Loucy (cell line): ENCODE results near the gene TNFAIP3.
"Not testable (repeated sequence)": the region's sequence is repeated elsewhere in the genome, so short reads cannot be mapped to it uniquely, and the experiment has no call there.

Source experiments
- EZH2phosphoT487 ChIP-seq: fragments of 200-600 bp; IDR thresholded peaks from 2 replicates; pipeline ENCODE4 v1.6.1; 2018; ENCODE audit warnings: antibody characterized with exemption, mild to moderate bottlenecking, moderate library complexity, borderline replicate concordance
- TF ChIP-seq, protein P1 (sequence below): fragments of 200-600 bp; sonication (generic); conservative IDR thresholded peaks from 2 replicates; pipeline ENCODE4 v1.5.1; 2014; ENCODE audit warnings: mild to moderate bottlenecking, antibody characterized with exemption, low read length

- TF ChIP-seq, protein P1, sequence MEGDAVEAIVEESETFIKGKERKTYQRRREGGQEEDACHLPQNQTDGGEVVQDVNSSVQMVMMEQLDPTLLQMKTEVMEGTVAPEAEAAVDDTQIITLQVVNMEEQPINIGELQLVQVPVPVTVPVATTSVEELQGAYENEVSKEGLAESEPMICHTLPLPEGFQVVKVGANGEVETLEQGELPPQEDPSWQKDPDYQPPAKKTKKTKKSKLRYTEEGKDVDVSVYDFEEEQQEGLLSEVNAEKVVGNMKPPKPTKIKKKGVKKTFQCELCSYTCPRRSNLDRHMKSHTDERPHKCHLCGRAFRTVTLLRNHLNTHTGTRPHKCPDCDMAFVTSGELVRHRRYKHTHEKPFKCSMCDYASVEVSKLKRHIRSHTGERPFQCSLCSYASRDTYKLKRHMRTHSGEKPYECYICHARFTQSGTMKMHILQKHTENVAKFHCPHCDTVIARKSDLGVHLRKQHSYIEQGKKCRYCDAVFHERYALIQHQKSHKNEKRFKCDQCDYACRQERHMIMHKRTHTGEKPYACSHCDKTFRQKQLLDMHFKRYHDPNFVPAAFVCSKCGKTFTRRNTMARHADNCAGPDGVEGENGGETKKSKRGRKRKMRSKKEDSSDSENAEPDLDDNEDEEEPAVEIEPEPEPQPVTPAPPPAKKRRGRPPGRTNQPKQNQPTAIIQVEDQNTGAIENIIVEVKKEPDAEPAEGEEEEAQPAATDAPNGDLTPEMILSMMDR = not testable (repeated sequence)
- not testable (repeated sequence) for TF ChIP-seq EZH2phosphoT487
These were observed 22.7 kb upstream of the TNFAIP3 start for GRCh38 chr6:137844327-137844726.
